A673 (cell line): Measurements from ENCODE around the gene B4GALNT1.

Experiments
- CTCF ChIP-seq: fragments of 300-800, 200-600 bp; sonication (generic); conservative IDR thresholded peaks from 2 replicates; pipeline ENCODE4 v1.5.1; 2017; ENCODE audit warnings: low read depth, mild to moderate bottlenecking, antibody characterized with exemption, low read length, moderate library complexity, mixed read lengths
- EZH2 ChIP-seq: fragments of 200-600 bp; sonication (generic); IDR thresholded peaks from 2 replicates; pipeline ENCODE4 v1.6.1; 2017; ENCODE audit warnings: borderline replicate concordance, low read depth, mild to moderate bottlenecking, mixed read lengths, antibody characterized with exemption, low read length; ENCODE audit not compliant: poor library complexity, severe bottlenecking

DNA sequence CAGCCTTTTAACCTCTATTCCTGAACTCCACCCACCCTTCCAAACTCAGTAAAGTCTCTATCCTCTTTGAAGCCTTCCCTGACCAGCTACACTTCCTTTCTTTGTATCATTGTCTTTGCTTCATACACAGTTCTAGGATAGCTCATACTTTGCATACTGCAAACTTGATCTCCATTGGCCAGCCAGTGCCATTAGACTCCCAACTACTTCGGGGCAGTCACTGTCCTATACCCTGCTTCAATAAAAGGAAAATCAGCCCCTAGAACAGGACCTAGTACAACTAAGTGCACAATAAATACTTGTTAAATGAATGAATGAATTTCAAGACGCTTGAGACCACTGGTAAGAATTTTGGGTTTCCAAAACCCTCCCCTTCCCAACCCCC, 42.5 kb downstream of the B4GALNT1 start:
- TF ChIP-seq CTCF = no peak
- TF ChIP-seq EZH2 = no peak
